IPS-11a (cell line): ENCODE results near the gene SAP30BP.
"Not testable (repeated sequence)": the region's sequence is repeated elsewhere in the genome, so short reads cannot be mapped to it uniquely, and the experiment has no call there.

Experiments used
- H3K4me3 ChIP-seq: one replicate; pipeline ENCODE4 v1.5.1; 2013; ENCODE audit warnings: low read depth, low read length, control low read depth

SAP30BP gene

GRCh38 chr17:75633486-75634375 is 33.4 kb upstream of the SAP30BP start:
- H3K4me3 ChIP-seq, result no peak overlapping the region

GRCh38 chr17:75634376-75634740 is 32.8 kb upstream of the SAP30BP start:
- no peak overlapping the region for H3K4me3 ChIP-seq

- no peak overlapping the region for H3K4me3 ChIP-seq
These were observed 32.2 kb upstream of the SAP30BP start for GRCh38 chr17:75634754-75635609.

GRCh38 chr17:75635610-75636202 is 31.4 kb upstream of the SAP30BP start:
- H3K4me3 ChIP-seq, result no peak overlapping the region

GRCh38 chr17:75636381-75637142 is 30.6 kb upstream of the SAP30BP start:
- H3K4me3 ChIP-seq, result no peak overlapping the region

- H3K4me3 ChIP-seq, result no peak overlapping the region
These were observed 30.0 kb upstream of the SAP30BP start for GRCh38 chr17:75637143-75637538.

GRCh38 chr17:75637551-75637950 is 29.6 kb upstream of the SAP30BP start:
- H3K4me3 ChIP-seq, result no peak overlapping the region

GRCh38 chr17:75638039-75638438 is 29.1 kb upstream of the SAP30BP start:
- H3K4me3 ChIP-seq, result not testable (repeated sequence)

GRCh38 chr17:75638893-75639292 is 28.2 kb upstream of the SAP30BP start:
- no peak overlapping the region for H3K4me3 ChIP-seq

GRCh38 chr17:75639327-75639726 is 27.8 kb upstream of the SAP30BP start:
- no peak overlapping the region for H3K4me3 ChIP-seq

- H3K4me3 ChIP-seq, result no peak overlapping the region
These were observed 27.2 kb upstream of the SAP30BP start for GRCh38 chr17:75639771-75640555.

- H3K4me3 ChIP-seq, result no peak overlapping the region
These were observed 26.5 kb upstream of the SAP30BP start for GRCh38 chr17:75640556-75641119.

- H3K4me3 ChIP-seq, result no peak overlapping the region
These were observed 25.8 kb upstream of the SAP30BP start for GRCh38 chr17:75641343-75641742.

GRCh38 chr17:75642182-75642783 is 24.9 kb upstream of the SAP30BP start:
- no peak overlapping the region for H3K4me3 ChIP-seq

- no peak overlapping the region for H3K4me3 ChIP-seq
These were observed 24.1 kb upstream of the SAP30BP start for GRCh38 chr17:75642784-75643642.

- no peak overlapping the region for H3K4me3 ChIP-seq
These were observed 23.5 kb upstream of the SAP30BP start for GRCh38 chr17:75643643-75644017.

- no peak overlapping the region for H3K4me3 ChIP-seq
These were observed 21.6 kb upstream of the SAP30BP start for GRCh38 chr17:75645501-75645888.

- no peak overlapping the region for H3K4me3 ChIP-seq
These were observed 21.1 kb upstream of the SAP30BP start for GRCh38 chr17:75645889-75646637.
